Smooth muscle cell (in vitro differentiated cells): ENCODE measurements around the gene FAM89B. TPM values are rescaled to one million over a fixed set of nuclear protein-coding genes. Genes with fewer than 3 reads are reported as not detected.

Experiments used
- DNase-seq: peaks from one replicate; lab custom pipeline; 2025; ENCODE audit not compliant: unreplicated experiment; lab: John Stamatoyannopoulos, UW
- H2AFZ ChIP-seq: fragments of 200-600 bp; sonication (generic); 2 replicates; pipeline ENCODE4 v1.6.0; 2016; ENCODE audit warnings: antibody characterized with exemption, low read depth, mild to moderate bottlenecking
- H3F3A ChIP-seq: fragments of 200-600 bp; sonication (generic); 2 replicates; pipeline ENCODE4 v1.6.0; 2017; ENCODE audit warnings: antibody characterized with exemption, low read depth
- H3K27ac ChIP-seq: fragments of 200-600 bp; sonication (generic); 2 replicates; pipeline ENCODE4 v1.5.1; 2016; ENCODE audit warnings: low read depth, mild to moderate bottlenecking
- H3K27me3 ChIP-seq: fragments of 200-600 bp; sonication (generic); 2 replicates; pipeline ENCODE4 v1.6.1; 2016; ENCODE audit warnings: low read depth, mild to moderate bottlenecking
- H3K36me3 ChIP-seq: fragments of 200-600 bp; sonication (generic); 2 replicates; pipeline ENCODE4 v1.5.1; 2016; ENCODE audit warnings: low read depth
- H3K4me1 ChIP-seq: fragments of 200-600 bp; sonication (generic); 2 replicates; pipeline ENCODE4 v1.5.1; 2016; ENCODE audit warnings: low read depth
- H3K4me2 ChIP-seq: fragments of 200-600 bp; sonication (generic); 2 replicates; pipeline ENCODE4 v1.6.0; 2016; ENCODE audit warnings: mild to moderate bottlenecking
- H3K4me3 ChIP-seq: fragments of 200-600 bp; sonication (generic); 2 replicates; pipeline ENCODE4 v1.5.1; 2016; ENCODE audit warnings: mild to moderate bottlenecking
- H3K79me2 ChIP-seq: fragments of 200-600 bp; sonication (generic); 2 replicates; pipeline ENCODE4 v1.6.0; 2016; ENCODE audit warnings: low read depth, mild to moderate bottlenecking
- H3K9ac ChIP-seq: fragments of 200-600 bp; sonication (generic); 2 replicates; pipeline ENCODE4 v1.6.0; 2016; ENCODE audit warnings: low read depth
- H3K9me3 ChIP-seq: fragments of 200-600 bp; sonication (generic); replicated peaks from 2 replicates; pipeline ENCODE4 v1.5.1; 2016; ENCODE audit warnings: low read depth
- H4K20me1 ChIP-seq: fragments of 200-600 bp; sonication (generic); 2 replicates; pipeline ENCODE4 v1.6.0; 2016; ENCODE audit warnings: low read depth
- WGBS: methylation state at CpG from one replicate; pipeline ENCODE4 v1.1.7; 2016; ENCODE audit warnings: low lambda C conversion rate; 5-methylcytosine and 5-hydroxymethylcytosine counted together
- polyA plus RNA-seq: library from polyadenylated mRNA; unstranded; fragments of >200 nt; fragmentation: Nextera tagmentation; extraction: Ambion mirVana; gene quantifications from 2 replicates; pipeline ENCODE4 v1.2.1, GENCODE V29; 2016
- total RNA-seq: library from RNA; depleted of rRNA; stranded (reverse); fragments of >200 nt; gene quantifications from 2 replicates; pipeline ENCODE4 v1.2.3, GENCODE V29; 2014
- TF ChIP-seq, protein P1 (sequence below): fragments of 200-600 bp; sonication (generic); IDR thresholded peaks from 2 replicates; pipeline ENCODE4 v1.5.1; 2017; ENCODE audit warnings: borderline replicate concordance, mild to moderate bottlenecking, antibody characterized with exemption; ENCODE audit not compliant: insufficient read depth, poor library complexity, severe bottlenecking

FAM89B gene
- total and polyA plus RNA-seq, 2 experiments from 2014 or later, result 63.9 to 174 TPM

DNA sequence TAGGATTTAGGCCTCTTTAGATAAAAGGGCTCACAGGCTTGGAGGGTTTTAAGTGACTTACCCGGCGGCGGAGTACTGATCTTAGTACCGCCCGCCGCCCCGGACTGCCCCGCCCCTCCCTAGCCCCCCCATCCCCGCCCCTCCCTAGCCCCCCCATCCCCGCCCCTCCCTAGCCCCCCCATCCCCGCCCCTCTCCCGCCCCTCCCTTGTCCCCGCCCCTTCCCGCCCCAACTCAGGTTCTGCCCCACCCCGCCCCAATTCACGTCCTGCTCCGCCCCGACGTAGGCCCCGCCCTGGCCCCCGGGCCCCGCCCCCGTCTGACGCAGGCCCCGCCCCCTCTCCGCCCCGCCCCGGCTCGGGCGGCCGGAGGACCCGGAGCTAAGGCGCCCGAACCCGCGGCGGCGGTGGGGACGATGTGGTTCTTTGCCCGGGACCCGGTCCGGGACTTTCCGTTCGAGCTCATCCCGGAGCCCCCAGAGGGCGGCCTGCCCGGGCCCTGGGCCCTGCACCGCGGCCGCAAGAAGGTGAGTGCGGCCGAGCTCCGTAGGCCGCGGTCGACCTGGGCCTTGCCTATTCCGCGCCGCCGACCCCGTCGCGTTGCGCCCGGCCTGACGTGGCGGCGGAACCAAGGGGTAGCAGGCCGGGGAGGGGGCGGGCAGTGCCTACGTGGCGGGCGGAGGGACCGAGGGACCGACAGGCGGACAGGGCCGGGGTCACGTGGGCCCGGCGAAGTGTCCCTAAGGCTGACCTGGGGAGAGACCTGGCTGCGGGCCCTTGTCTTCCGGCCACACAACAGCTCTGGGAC lies 47.4 kb upstream of the FAM89B start, which contains the start of gene SCYL1:
Gene SCYL1, plus strand, starts transcription at position 343 of the 805 bp plus-strand sequence. Its CDS starts 71 bp downstream, at position 414.
- DNase-seq, result peak; percentile 68
- Histone ChIP-seq H3K27ac (peak within 1 kb of the TSS; percentile 96), H3K27me3 (no peaks in the 10 kb centered on the region), H2AFZ (peak within 1 kb of the TSS; percentile 72), H3K79me2 (peaks cover 40% of the 10 kb centered on the region), H4K20me1 (peaks cover 52% of the 10 kb centered on the region), H3K9me3 (no peaks in the 10 kb centered on the region), H3K4me1 (peaks cover 34% of the 10 kb centered on the region), H3K9ac (peak within 1 kb of the TSS; percentile 100), H3K4me2 (peak within 1 kb of the TSS; percentile 100), H3K4me3 (peak within 1 kb of the TSS; percentile 100), H3F3A (peaks cover 30% of the 10 kb centered on the region), H3K36me3 (no peaks in the 10 kb centered on the region)
- TF ChIP-seq, protein P1, sequence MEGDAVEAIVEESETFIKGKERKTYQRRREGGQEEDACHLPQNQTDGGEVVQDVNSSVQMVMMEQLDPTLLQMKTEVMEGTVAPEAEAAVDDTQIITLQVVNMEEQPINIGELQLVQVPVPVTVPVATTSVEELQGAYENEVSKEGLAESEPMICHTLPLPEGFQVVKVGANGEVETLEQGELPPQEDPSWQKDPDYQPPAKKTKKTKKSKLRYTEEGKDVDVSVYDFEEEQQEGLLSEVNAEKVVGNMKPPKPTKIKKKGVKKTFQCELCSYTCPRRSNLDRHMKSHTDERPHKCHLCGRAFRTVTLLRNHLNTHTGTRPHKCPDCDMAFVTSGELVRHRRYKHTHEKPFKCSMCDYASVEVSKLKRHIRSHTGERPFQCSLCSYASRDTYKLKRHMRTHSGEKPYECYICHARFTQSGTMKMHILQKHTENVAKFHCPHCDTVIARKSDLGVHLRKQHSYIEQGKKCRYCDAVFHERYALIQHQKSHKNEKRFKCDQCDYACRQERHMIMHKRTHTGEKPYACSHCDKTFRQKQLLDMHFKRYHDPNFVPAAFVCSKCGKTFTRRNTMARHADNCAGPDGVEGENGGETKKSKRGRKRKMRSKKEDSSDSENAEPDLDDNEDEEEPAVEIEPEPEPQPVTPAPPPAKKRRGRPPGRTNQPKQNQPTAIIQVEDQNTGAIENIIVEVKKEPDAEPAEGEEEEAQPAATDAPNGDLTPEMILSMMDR, result no peak
- WGBS, result 3% methylated on average over 19 of the region's 82 CpGs

DNA sequence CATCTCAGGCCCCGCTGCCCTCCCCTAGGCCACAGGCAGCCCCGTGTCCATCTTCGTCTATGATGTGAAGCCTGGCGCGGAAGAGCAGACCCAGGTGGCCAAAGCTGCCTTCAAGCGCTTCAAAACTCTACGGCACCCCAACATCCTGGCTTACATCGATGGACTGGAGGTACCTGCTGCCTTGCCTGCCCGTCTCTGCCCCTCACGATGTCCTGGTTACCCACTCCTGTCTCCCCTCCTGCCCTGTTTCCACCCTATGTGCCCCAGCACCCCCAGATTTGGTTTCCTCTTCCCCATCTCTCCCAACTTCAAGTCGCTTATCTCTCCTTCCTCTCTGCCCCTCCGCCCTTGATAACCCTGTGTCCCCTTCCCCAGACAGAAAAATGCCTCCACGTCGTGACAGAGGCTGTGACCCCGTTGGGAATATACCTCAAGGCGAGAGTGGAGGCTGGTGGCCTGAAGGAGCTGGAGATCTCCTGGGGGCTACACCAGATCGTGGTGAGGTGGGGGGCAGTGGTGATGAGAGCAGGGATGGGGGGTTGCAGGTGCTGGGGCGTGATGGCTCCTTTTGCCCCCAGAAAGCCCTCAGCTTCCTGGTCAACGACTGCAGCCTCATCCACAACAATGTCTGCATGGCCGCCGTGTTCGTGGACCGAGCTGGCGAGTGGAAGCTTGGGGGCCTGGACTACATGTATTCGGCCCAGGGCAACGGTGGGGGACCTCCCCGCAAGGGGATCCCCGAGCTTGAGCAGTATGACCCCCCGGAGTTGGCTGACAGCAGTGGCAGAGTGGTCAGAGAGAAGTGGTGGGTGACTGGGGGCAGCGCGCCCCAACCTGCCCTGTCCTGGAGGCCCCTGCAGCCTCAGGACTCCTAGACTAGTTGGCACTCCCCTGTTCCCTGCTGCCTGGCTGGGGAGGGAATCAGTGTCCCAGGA lies 46.5 kb upstream of the FAM89B start:
- TF ChIP-seq, protein P1, result no peak
- peak overlapping the region; percentile 100 for H3K4me3 ChIP-seq
- peaks cover 40% of the 10 kb centered on the region for H3K79me2 ChIP-seq
- H3K9me3 ChIP-seq, result no peaks in the 10 kb centered on the region
- H2AFZ ChIP-seq, result no peak overlapping the region
- H3K4me1 ChIP-seq, result peaks cover 34% of the 10 kb centered on the region
- H3F3A ChIP-seq, result peaks cover 30% of the 10 kb centered on the region
- peak overlapping the region; percentile 96 for H3K27ac ChIP-seq
- DNase-seq, result no peak
- no peaks in the 10 kb centered on the region for H3K36me3 ChIP-seq
- H4K20me1 ChIP-seq, result peaks cover 61% of the 10 kb centered on the region
- H3K4me2 ChIP-seq, result peak overlapping the region; percentile 100
- H3K9ac ChIP-seq, result peak overlapping the region; percentile 100
- H3K27me3 ChIP-seq, result no peaks in the 10 kb centered on the region
- WGBS, result 65% methylated on average over 29 of the region's 31 CpGs

DNA sequence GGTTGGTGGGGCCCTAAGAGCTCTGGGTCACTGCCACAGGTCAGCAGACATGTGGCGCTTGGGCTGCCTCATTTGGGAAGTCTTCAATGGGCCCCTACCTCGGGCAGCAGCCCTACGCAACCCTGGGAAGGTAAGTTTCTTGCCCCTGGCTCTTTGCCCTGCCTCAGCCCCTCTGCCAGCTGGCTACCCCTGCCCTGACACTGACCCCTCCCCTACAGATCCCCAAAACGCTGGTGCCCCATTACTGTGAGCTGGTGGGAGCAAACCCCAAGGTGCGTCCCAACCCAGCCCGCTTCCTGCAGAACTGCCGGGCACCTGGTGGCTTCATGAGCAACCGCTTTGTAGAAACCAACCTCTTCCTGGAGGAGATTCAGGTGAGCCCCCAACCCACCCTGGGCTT lies 45.6 kb upstream of the FAM89B start:
- H4K20me1 ChIP-seq, result peaks cover 70% of the 10 kb centered on the region
- H3K27me3 ChIP-seq, result no peaks in the 10 kb centered on the region
- TF ChIP-seq, protein P1, result no peak
- no peak overlapping the region for H3K4me2 ChIP-seq
- no peaks in the 10 kb centered on the region for H3K9me3 ChIP-seq
- no peak overlapping the region for H3K9ac ChIP-seq
- no peak overlapping the region for H2AFZ ChIP-seq
- no peak overlapping the region for H3K27ac ChIP-seq
- peaks cover 31% of the 10 kb centered on the region for H3K4me1 ChIP-seq
- H3K36me3 ChIP-seq, result no peaks in the 10 kb centered on the region
- 98% methylated on average over 8 of the region's 8 CpGs for WGBS
- H3F3A ChIP-seq, result peaks cover 26% of the 10 kb centered on the region
- peaks cover 40% of the 10 kb centered on the region for H3K79me2 ChIP-seq
- no peak for DNase-seq
- no peak overlapping the region for H3K4me3 ChIP-seq
